ENCODE measurements around the gene NAXE. TPM values are rescaled to one million over a fixed set of nuclear protein-coding genes. Genes with fewer than 3 reads are reported as not detected.

The NAXE gene
- total RNA-seq, 1 donor from 2014 or later: 48.5 TPM

DNA sequence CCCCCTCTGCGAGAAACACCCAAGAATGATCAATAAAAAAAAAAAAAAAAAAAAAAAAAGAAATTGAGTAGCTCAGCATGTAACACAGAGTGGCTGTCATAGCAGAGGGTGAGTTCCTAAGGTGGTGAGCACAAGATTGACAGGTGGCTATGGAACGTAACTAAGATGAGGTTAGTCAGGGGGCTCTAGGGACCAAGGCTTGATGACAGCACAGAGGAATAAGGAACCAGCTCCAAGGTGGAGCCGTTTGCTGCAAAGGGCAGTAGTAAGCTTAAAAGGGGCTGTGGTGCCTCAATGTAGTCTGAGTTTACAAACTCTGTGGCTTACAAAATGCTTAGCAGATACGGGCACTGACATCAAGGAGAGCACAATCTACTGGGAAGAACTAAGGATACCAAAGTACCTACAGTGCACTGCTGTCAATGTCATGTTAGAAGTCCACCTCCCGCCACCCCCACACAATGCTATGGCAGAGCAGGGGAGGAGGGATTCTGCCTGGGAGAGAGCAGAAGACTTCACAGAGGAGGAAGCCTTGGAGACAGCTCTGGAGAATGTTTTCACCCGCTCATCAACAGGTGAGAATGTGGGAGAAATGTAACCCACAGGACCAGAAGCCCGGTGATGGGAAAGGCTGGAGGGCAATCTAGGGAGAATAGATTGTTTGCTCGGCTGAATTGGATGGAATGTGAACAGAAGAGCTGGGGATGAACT lies 32.3 kb upstream of the NAXE start:
- peaks cover 12% of the 10 kb centered on the region for H3K27me3 Mint-ChIP-seq (ENCODE audit: low read depth, unreplicated experiment)
- Histone ChIP-seq H3K9me3 (ENCODE audit: insufficient read depth, low read depth, low read length) (no peaks in the 10 kb centered on the region), H3K79me2 (ENCODE audit: insufficient read depth, low read length) (no peaks in the 10 kb centered on the region), H3K4me2 (ENCODE audit: low read length) (no peak overlapping the region), H3K36me3 (ENCODE audit: insufficient read depth, low read length) (peaks cover 30% of the 10 kb centered on the region), H4K20me1 (ENCODE audit: insufficient read depth, low read length) (no peaks in the 10 kb centered on the region), H3K27ac (ENCODE audit: low read depth, low read length) (no peak overlapping the region), H3K9ac (ENCODE audit: low read length) (no peak overlapping the region), H2AFZ (ENCODE audit: low read depth, low read length) (no peak overlapping the region), H3K4me1 (ENCODE audit: insufficient read depth, low read length) (no peaks in the 10 kb centered on the region), H3K4me3 (ENCODE audit: insufficient read depth, low read depth, low read length) (no peak overlapping the region), H3K27me3 (ENCODE audit: insufficient read depth, low read length) (no peaks in the 10 kb centered on the region)
- peaks cover 3% of the 10 kb centered on the region for H3K9me3 Mint-ChIP-seq (ENCODE audit: unreplicated experiment)
- FAIRE-seq (no peak), DNase-seq (ENCODE audit: low read depth) (no peak)
- TF ChIP-seq, protein P1, sequence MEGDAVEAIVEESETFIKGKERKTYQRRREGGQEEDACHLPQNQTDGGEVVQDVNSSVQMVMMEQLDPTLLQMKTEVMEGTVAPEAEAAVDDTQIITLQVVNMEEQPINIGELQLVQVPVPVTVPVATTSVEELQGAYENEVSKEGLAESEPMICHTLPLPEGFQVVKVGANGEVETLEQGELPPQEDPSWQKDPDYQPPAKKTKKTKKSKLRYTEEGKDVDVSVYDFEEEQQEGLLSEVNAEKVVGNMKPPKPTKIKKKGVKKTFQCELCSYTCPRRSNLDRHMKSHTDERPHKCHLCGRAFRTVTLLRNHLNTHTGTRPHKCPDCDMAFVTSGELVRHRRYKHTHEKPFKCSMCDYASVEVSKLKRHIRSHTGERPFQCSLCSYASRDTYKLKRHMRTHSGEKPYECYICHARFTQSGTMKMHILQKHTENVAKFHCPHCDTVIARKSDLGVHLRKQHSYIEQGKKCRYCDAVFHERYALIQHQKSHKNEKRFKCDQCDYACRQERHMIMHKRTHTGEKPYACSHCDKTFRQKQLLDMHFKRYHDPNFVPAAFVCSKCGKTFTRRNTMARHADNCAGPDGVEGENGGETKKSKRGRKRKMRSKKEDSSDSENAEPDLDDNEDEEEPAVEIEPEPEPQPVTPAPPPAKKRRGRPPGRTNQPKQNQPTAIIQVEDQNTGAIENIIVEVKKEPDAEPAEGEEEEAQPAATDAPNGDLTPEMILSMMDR (IDR thresholded peaks at IDR 0.05; ENCODE audit: insufficient read depth, low read depth, low read length): no peak
- TF ChIP-seq EZH2 (IDR thresholded peaks at IDR 0.05; ENCODE audit: insufficient read depth, low read length): no peak
- no peak overlapping the region for H3K27ac Mint-ChIP-seq (ENCODE audit: unreplicated experiment)
- peaks cover 6% of the 10 kb centered on the region for H3K4me1 Mint-ChIP-seq (ENCODE audit: low read depth, unreplicated experiment)
- peaks cover 5% of the 10 kb centered on the region for H3K36me3 Mint-ChIP-seq (ENCODE audit: low read depth, unreplicated experiment)
- no peak overlapping the region for H3K4me3 Mint-ChIP-seq (ENCODE audit: unreplicated experiment)

DNA sequence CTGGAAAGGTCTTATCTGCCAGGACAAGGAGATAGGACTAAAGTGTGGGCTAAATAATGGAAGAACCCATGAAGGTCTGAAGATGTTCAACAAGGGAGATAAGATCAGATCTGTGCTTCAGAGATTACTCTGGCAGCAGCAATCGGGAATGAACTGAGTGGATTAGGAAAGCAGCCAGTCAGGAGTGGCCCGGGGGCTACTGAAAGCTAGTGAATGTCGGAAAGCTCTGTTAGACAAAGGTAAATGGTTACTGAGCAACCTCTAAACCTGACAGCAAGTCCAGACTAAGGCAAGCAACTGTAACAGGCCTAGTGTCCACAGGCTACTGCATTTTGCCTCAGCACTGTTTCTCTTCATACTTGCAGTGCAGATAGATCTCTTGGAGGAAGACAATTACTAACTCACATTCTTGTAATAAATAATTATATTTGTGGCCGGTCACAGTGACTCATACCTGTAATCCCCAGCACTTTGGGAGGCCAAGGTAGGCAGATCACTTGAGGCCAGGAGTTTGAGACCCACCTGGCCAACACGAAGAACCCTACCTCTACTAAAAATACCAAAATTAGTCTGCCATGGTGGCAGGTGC lies 31.7 kb upstream of the NAXE start:
- Histone ChIP-seq H3K36me3 (ENCODE audit: insufficient read depth, low read length) (peaks cover 33% of the 10 kb centered on the region), H4K20me1 (ENCODE audit: insufficient read depth, low read length) (no peaks in the 10 kb centered on the region), H3K4me1 (ENCODE audit: insufficient read depth, low read length) (no peaks in the 10 kb centered on the region), H3K9me3 (ENCODE audit: insufficient read depth, low read depth, low read length) (no peaks in the 10 kb centered on the region), H3K27me3 (ENCODE audit: insufficient read depth, low read length) (no peaks in the 10 kb centered on the region), H3K27ac (ENCODE audit: low read depth, low read length) (no peak overlapping the region), H3K79me2 (ENCODE audit: insufficient read depth, low read length) (no peaks in the 10 kb centered on the region), H3K4me3 (ENCODE audit: insufficient read depth, low read depth, low read length) (no peak overlapping the region), H3K4me2 (ENCODE audit: low read length) (no peak overlapping the region), H3K9ac (ENCODE audit: low read length) (no peak overlapping the region), H2AFZ (ENCODE audit: low read depth, low read length) (no peak overlapping the region)
- peaks cover 5% of the 10 kb centered on the region for H3K36me3 Mint-ChIP-seq (ENCODE audit: low read depth, unreplicated experiment)
- DNase-seq (ENCODE audit: low read depth) (no peak), FAIRE-seq (no peak)
- H3K4me3 Mint-ChIP-seq (ENCODE audit: unreplicated experiment): no peak overlapping the region
- peaks cover 6% of the 10 kb centered on the region for H3K4me1 Mint-ChIP-seq (ENCODE audit: low read depth, unreplicated experiment)
- H3K27ac Mint-ChIP-seq (ENCODE audit: unreplicated experiment): no peak overlapping the region
- H3K27me3 Mint-ChIP-seq (ENCODE audit: low read depth, unreplicated experiment): peaks cover 12% of the 10 kb centered on the region
- TF ChIP-seq, protein P1 (IDR thresholded peaks at IDR 0.05; ENCODE audit: insufficient read depth, low read depth, low read length): no peak
- no peak for TF ChIP-seq EZH2 (IDR thresholded peaks at IDR 0.05; ENCODE audit: insufficient read depth, low read length)
- peaks cover 3% of the 10 kb centered on the region for H3K9me3 Mint-ChIP-seq (ENCODE audit: unreplicated experiment)
